Hematopoietic multipotent progenitor cell treated with erythropoietin and hydrocortisone succinate and interleukin-3 and kit ligand, for 6 days (in vitro differentiated cells): ENCODE results near the gene PYGM.

Experiments used
- DNase-seq: peaks from one replicate; pipeline ENCODE4 v3.0.0-alpha.2; 2015

PYGM gene

GRCh38 chr11:64766881-64767280 lies 7.1 kb upstream of the PYGM start:
- no peak for DNase-seq

GRCh38 chr11:64765851-64766665 lies 6.3 kb upstream of the PYGM start:
- DNase-seq = no peak

- DNase-seq = no peak
These were observed 5.6 kb upstream of the PYGM start for GRCh38 chr11:64765291-64765850.

GRCh38 chr11:64764753-64765152 lies 5.0 kb upstream of the PYGM start:
- DNase-seq = no peak

- no peak for DNase-seq
These were observed 4.4 kb upstream of the PYGM start for GRCh38 chr11:64764040-64764611.

GRCh38 chr11:64763526-64764039 lies 3.8 kb upstream of the PYGM start:
- no peak for DNase-seq

GRCh38 chr11:64762674-64763525 lies 3.1 kb upstream of the PYGM start:
- DNase-seq = no peak

GRCh38 chr11:64762277-64762673 lies 2.5 kb upstream of the PYGM start:
- DNase-seq = no peak

- no peak for DNase-seq
These were observed 1.1 kb upstream of the PYGM start for GRCh38 chr11:64760759-64761420.

- DNase-seq = no peak
These were observed 548 bp downstream of the PYGM start for GRCh38 chr11:64759131-64759721.

GRCh38 chr11:64758330-64759079 lies 1.3 kb downstream of the PYGM start:
- no peak for DNase-seq

GRCh38 chr11:64757549-64758329 lies 2.0 kb downstream of the PYGM start:
- no peak for DNase-seq

- DNase-seq = no peak
These were observed 4.0 kb downstream of the PYGM start for GRCh38 chr11:64755681-64756361.

- DNase-seq = no peak
These were observed 4.7 kb downstream of the PYGM start for GRCh38 chr11:64754919-64755662.

GRCh38 chr11:64754124-64754918 lies 5.5 kb downstream of the PYGM start:
- DNase-seq = no peak

GRCh38 chr11:64753380-64754123 lies 6.2 kb downstream of the PYGM start:
- no peak for DNase-seq

- DNase-seq = no peak
These were observed 6.8 kb downstream of the PYGM start for GRCh38 chr11:64753019-64753379.
